Measurements from ENCODE around the gene ULBP2. TPM values are rescaled to one million over a fixed set of nuclear protein-coding genes. Genes with fewer than 3 reads are reported as not detected.

ULBP2 gene
- total and polyA plus RNA-seq, 2 of the 8 experiments (the other 6 are each of a cell fraction or from before 2014, with no cell fraction given), result 0.05 TPM; not detected in 1

GRCh38 chr6:149951096-149951495 lies 9.3 kb downstream of the ULBP2 start (continued):
- no peak for TF ChIP-seq CTCF (IDR thresholded peaks at IDR 0.05; ENCODE audit: control extremely low read depth in 1 of 3, insufficient read depth in 1 of 3, low read depth in 1 of 3, low read length in 3 of 3)
- no peak for TF ChIP-seq KDM4A (IDR thresholded peaks at IDR 0.05; ENCODE audit: low read depth, low read length, severe bottlenecking)
- TF ChIP-seq POLR2AphosphoS5 (IDR thresholded peaks at IDR 0.05; ENCODE audit: low read depth, low read length), result no peak
- no peak for TF ChIP-seq EGR1 (IDR thresholded peaks at IDR 0.05; ENCODE audit: borderline replicate concordance, low read depth, low read length)
- TF ChIP-seq SIX5 (IDR thresholded peaks at IDR 0.05; ENCODE audit: low read depth, low read length), result no peak

Measured in H1 (cell line).